Muscle layer of duodenum (tissue), 2 donors: ENCODE data around the gene PROSER1.
"Not testable (repeated sequence)": the region's sequence is repeated elsewhere in the genome, so short reads cannot be mapped to it uniquely, and the experiment has no call there.

Source experiments
- H3K27ac ChIP-seq: one replicate; pipeline ENCODE4 v1.7.0; 2013; ENCODE audit warnings: mild to moderate bottlenecking, low read length
- H3K27me3 ChIP-seq: one replicate; pipeline ENCODE4 v1.7.0; 2013; ENCODE audit warnings: low read depth, mild to moderate bottlenecking, control low read depth, low read length
- H3K36me3 ChIP-seq, 2 donors: one replicate each; pipeline ENCODE4 v1.7.0; 2013; ENCODE audit warnings: low read length in 2 of 2, control low read depth in 1 of 2, mild to moderate bottlenecking in 1 of 2; ENCODE audit not compliant: insufficient read depth in 2 of 2, control insufficient read depth in 1 of 2
- H3K4me1 ChIP-seq, 2 donors: one replicate each; pipeline ENCODE4 v1.7.0; 2013; ENCODE audit warnings: low read length in 2 of 2, mild to moderate bottlenecking in 2 of 2, control low read depth in 1 of 2, moderate library complexity in 1 of 2; ENCODE audit not compliant: insufficient read depth in 2 of 2, control insufficient read depth in 1 of 2
- H3K4me3 ChIP-seq, 2 donors: one replicate each; pipeline ENCODE4 v1.7.0; 2013; ENCODE audit warnings: low read length in 2 of 2, low read depth in 1 of 2, mild to moderate bottlenecking in 1 of 2
- H3K9me3 ChIP-seq, 2 donors: one replicate each; pipeline ENCODE4 v1.7.0; 2013; ENCODE audit warnings: low read length in 2 of 2, control low read depth in 1 of 2, mild to moderate bottlenecking in 1 of 2; ENCODE audit not compliant: control insufficient read depth in 1 of 2
- donor health status: healthy.

The PROSER1 gene

GRCh38 chr13:39025433-39025839 lies 12.5 kb downstream of the PROSER1 start:
- no peaks in the 10 kb centered on the region for H3K9me3 ChIP-seq
- H3K4me1 ChIP-seq, result no peaks in the 10 kb centered on the region
- no peak overlapping the region for H3K27ac ChIP-seq
- peaks cover 53 to 62% of the 10 kb centered on the region in 2 donors for H3K36me3 ChIP-seq
- H3K4me3 ChIP-seq, result no peak overlapping the region
- H3K27me3 ChIP-seq, result no peaks in the 10 kb centered on the region

GRCh38 chr13:39023761-39024160 lies 14.1 kb downstream of the PROSER1 start:
- no peaks in the 10 kb centered on the region for H3K4me1 ChIP-seq
- H3K4me3 ChIP-seq, result no peak overlapping the region
- H3K27ac ChIP-seq, result no peak overlapping the region
- H3K36me3 ChIP-seq, result peaks cover 53 to 62% of the 10 kb centered on the region in 2 donors
- H3K9me3 ChIP-seq, result no peaks in the 10 kb centered on the region
- no peaks in the 10 kb centered on the region for H3K27me3 ChIP-seq

- no peaks in the 10 kb centered on the region for H3K4me1 ChIP-seq
- no peak overlapping the region for H3K27ac ChIP-seq
- peaks cover 49 to 58% of the 10 kb centered on the region in 2 donors for H3K36me3 ChIP-seq
- no peaks in the 10 kb centered on the region for H3K9me3 ChIP-seq
- no peaks in the 10 kb centered on the region for H3K27me3 ChIP-seq
- H3K4me3 ChIP-seq, result no peak overlapping the region
Measured at GRCh38 chr13:39023316-39023715, 14.6 kb downstream of the PROSER1 start.

GRCh38 chr13:39020853-39021462 lies 16.9 kb downstream of the PROSER1 start:
- Histone ChIP-seq H3K27ac (no peak overlapping the region), H3K9me3 (no peaks in the 10 kb centered on the region), H3K27me3 (no peaks in the 10 kb centered on the region), H3K4me3 (no peak overlapping the region), H3K36me3 (peaks cover 48 to 59% of the 10 kb centered on the region in 2 donors), H3K4me1 (no peaks in the 10 kb centered on the region)

- H3K36me3 ChIP-seq, result peaks cover 59% of the 10 kb centered on the region in 2 donors
- no peaks in the 10 kb centered on the region for H3K27me3 ChIP-seq
- no peak overlapping the region for H3K4me3 ChIP-seq
- no peak overlapping the region for H3K27ac ChIP-seq
- no peaks in the 10 kb centered on the region for H3K9me3 ChIP-seq
- no peaks in the 10 kb centered on the region for H3K4me1 ChIP-seq
Measured at GRCh38 chr13:39016787-39017186, 21.1 kb downstream of the PROSER1 start.

- Histone ChIP-seq H3K27me3 (no peaks in the 10 kb centered on the region), H3K27ac (no peak overlapping the region), H3K4me3 (no peak overlapping the region), H3K9me3 (no peaks in the 10 kb centered on the region), H3K4me1 (no peaks in the 10 kb centered on the region), H3K36me3 (peaks cover 61 to 62% of the 10 kb centered on the region in 2 donors)
Measured at GRCh38 chr13:39016087-39016486, 21.8 kb downstream of the PROSER1 start.

GRCh38 chr13:39013462-39013861 lies 24.4 kb downstream of the PROSER1 start:
- H3K36me3 ChIP-seq, result peaks cover 70 to 79% of the 10 kb centered on the region in 2 donors
- H3K4me3 ChIP-seq, result no peak overlapping the region
- no peaks in the 10 kb centered on the region for H3K27me3 ChIP-seq
- H3K27ac ChIP-seq, result no peak overlapping the region
- H3K4me1 ChIP-seq, result no peaks in the 10 kb centered on the region
- no peaks in the 10 kb centered on the region for H3K9me3 ChIP-seq

GRCh38 chr13:39012608-39013007 lies 25.3 kb downstream of the PROSER1 start:
- Histone ChIP-seq H3K27ac (no peak overlapping the region), H3K4me1 (no peaks in the 10 kb centered on the region), H3K9me3 (no peaks in the 10 kb centered on the region), H3K27me3 (no peaks in the 10 kb centered on the region), H3K4me3 (no peak overlapping the region), H3K36me3 (peaks cover 64 to 72% of the 10 kb centered on the region in 2 donors)

GRCh38 chr13:39006371-39007111 lies 31.3 kb downstream of the PROSER1 start:
- H3K4me3 ChIP-seq, H3K9me3 ChIP-seq, H3K4me1 ChIP-seq, H3K27ac ChIP-seq, H3K27me3 ChIP-seq: not testable (repeated sequence)
- peaks cover 14 to 22% of the 10 kb centered on the region in 2 donors for H3K36me3 ChIP-seq

- no peaks in the 10 kb centered on the region for H3K4me1 ChIP-seq
- no peak overlapping the region for H3K27ac ChIP-seq
- no peaks in the 10 kb centered on the region for H3K36me3 ChIP-seq
- no peak overlapping the region for H3K4me3 ChIP-seq
- H3K9me3 ChIP-seq, result no peaks in the 10 kb centered on the region
- no peaks in the 10 kb centered on the region for H3K27me3 ChIP-seq
Measured at GRCh38 chr13:38998739-38999138, 39.1 kb downstream of the PROSER1 start.

GRCh38 chr13:38993381-38993780 lies 44.5 kb downstream of the PROSER1 start:
- Histone ChIP-seq H3K36me3 (no peaks in the 10 kb centered on the region), H3K9me3 (no peaks in the 10 kb centered on the region), H3K27ac (no peak overlapping the region), H3K4me1 (no peaks in the 10 kb centered on the region), H3K27me3 (no peaks in the 10 kb centered on the region), H3K4me3 (no peak overlapping the region)
